ENCODE measurements around the gene ABI1. TPM values are rescaled to one million over a fixed set of nuclear protein-coding genes. Genes with fewer than 3 reads are reported as not detected.

ABI1 gene
- total and polyA plus RNA-seq, 9 of the 15 experiments (the other 6 are each of a cell fraction or from before 2014, with no cell fraction given) = 22.1 to 52.3 (median 39.0) TPM

GRCh38 chr10:26697163-26697921 is 163.4 kb downstream of the ABI1 start, which contains the start of gene PDSS1 (continued):
- TF ChIP-seq TEAD4 (IDR thresholded peaks at IDR 0.05; ENCODE audit: low read length) = no peak
- TF ChIP-seq TEAD4 (CRISPR knock-in tag; IDR thresholded peaks at IDR 0.05; ENCODE audit: borderline replicate concordance) = no peak
- no peak for TF ChIP-seq ZBTB34 (CRISPR knock-in tag; IDR thresholded peaks at IDR 0.05)
- TF ChIP-seq SRSF1 (IDR thresholded peaks at IDR 0.05; ENCODE audit: low read depth, low read length) = no peak
- TF ChIP-seq TRIM24 (IDR thresholded peaks at IDR 0.05) = peak in 1 of 2 experiments; percentile 53; a peak in 1 of 4 replicates
- TF ChIP-seq ZNF609 (CRISPR knock-in tag; IDR thresholded peaks at IDR 0.05; ENCODE audit: borderline replicate concordance) = 0 out of 2 replicates have a peak, but pooled peaks have one; percentile 41
- peak; percentile 53; the same call in 1 of the 2 replicates for TF ChIP-seq PKNOX1 (IDR thresholded peaks at IDR 0.05)
- TF ChIP-seq CLOCK (CRISPR knock-in tag; IDR thresholded peaks at IDR 0.05; ENCODE audit: borderline replicate concordance) = no peak
- no peak for TF ChIP-seq ZSCAN29 (IDR thresholded peaks at IDR 0.05)
- TF ChIP-seq KDM2B (CRISPR knock-in tag; IDR thresholded peaks at IDR 0.05) = no peak
- TF ChIP-seq ZNF57 (CRISPR knock-in tag; IDR thresholded peaks at IDR 0.05) = no peak
- 0 out of 2 replicates have a peak, but pooled peaks have one; percentile 22 for TF ChIP-seq ZC3H11A (IDR thresholded peaks at IDR 0.05; ENCODE audit: low read depth, low read length)
- no peak for TF ChIP-seq PHB (CRISPR knock-in tag; IDR thresholded peaks at IDR 0.05)
- TF ChIP-seq ILK (tag; IDR thresholded peaks at IDR 0.05; ENCODE audit: borderline replicate concordance, low read depth) = no peak
- peak; percentile 46; the same call in 1 of the 2 replicates for TF ChIP-seq CREM (IDR thresholded peaks at IDR 0.05; ENCODE audit: low read depth)
- no peak for TF ChIP-seq SMARCB1 (IDR thresholded peaks at IDR 0.05; ENCODE audit: insufficient read length, low read depth)
- peak; percentile 99 for TF ChIP-seq GABPA (tag; conservative IDR thresholded peaks at IDR 0.05; ENCODE audit: low read depth)
- peak; percentile 96 for TF ChIP-seq PHF8 (IDR thresholded peaks at IDR 0.05; ENCODE audit: borderline replicate concordance, low read length)
